NCI-H1694 treated with DMSO at 0.1 percent for 48 hours (cell line): ENCODE results near the gene AR.

ENCODE experiments used
- DNase-seq: peaks from one replicate; lab custom pipeline; 2025; lab: John Stamatoyannopoulos, UW

Gene AR, protein sequence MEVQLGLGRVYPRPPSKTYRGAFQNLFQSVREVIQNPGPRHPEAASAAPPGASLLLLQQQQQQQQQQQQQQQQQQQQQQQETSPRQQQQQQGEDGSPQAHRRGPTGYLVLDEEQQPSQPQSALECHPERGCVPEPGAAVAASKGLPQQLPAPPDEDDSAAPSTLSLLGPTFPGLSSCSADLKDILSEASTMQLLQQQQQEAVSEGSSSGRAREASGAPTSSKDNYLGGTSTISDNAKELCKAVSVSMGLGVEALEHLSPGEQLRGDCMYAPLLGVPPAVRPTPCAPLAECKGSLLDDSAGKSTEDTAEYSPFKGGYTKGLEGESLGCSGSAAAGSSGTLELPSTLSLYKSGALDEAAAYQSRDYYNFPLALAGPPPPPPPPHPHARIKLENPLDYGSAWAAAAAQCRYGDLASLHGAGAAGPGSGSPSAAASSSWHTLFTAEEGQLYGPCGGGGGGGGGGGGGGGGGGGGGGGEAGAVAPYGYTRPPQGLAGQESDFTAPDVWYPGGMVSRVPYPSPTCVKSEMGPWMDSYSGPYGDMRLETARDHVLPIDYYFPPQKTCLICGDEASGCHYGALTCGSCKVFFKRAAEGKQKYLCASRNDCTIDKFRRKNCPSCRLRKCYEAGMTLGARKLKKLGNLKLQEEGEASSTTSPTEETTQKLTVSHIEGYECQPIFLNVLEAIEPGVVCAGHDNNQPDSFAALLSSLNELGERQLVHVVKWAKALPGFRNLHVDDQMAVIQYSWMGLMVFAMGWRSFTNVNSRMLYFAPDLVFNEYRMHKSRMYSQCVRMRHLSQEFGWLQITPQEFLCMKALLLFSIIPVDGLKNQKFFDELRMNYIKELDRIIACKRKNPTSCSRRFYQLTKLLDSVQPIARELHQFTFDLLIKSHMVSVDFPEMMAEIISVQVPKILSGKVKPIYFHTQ

GRCh38 chrX:67543818-67544217 lies at the start of gene AR:
AR (plus strand) TSS chrX:67544021; CDS start chrX:67545147, 1,126 bp downstream.
- DNase-seq = no peak

GRCh38 chrX:67500617-67501016 lies 43.2 kb upstream of the AR start:
- DNase-seq = no peak

- no peak for DNase-seq
Measured at GRCh38 chrX:67503004-67503403, 40.8 kb upstream of the AR start.

- DNase-seq = no peak
Measured at GRCh38 chrX:67503453-67503852, 40.4 kb upstream of the AR start.

- no peak for DNase-seq
Measured at GRCh38 chrX:67520671-67521070, 23.1 kb upstream of the AR start.

DNA sequence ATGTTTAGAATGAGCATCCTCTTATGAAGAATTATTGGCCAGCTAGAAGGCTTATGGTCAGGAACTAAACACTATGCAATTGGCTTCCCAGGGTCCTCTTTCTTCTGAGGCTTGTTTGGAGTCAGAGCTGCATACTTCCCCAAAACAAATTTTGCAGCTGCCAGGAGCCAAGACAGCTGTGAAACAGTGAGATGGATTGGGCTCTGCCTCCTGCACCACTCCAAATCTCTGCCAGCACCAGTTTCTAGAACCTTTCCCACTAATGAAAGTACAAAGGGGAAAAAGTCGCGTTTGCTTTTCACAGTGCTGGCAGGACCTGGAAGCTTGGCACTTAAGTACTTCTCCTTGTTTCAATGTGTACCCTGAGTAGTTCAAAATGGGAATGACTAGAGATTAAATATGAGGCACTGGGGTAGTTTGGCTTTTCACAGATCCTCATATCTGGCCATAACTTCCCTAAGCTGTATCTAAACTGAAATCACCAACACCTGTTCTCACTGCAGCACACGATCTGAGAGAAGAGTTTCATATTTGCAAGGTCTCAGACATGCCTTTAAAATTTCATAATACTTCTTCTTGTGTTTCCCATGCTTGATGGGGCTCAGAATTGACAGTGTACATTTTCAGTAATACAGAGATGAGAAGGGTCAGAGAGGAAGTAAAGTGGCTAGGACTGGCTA lies 20.7 kb upstream of the AR start:
- no peak for DNase-seq

DNA sequence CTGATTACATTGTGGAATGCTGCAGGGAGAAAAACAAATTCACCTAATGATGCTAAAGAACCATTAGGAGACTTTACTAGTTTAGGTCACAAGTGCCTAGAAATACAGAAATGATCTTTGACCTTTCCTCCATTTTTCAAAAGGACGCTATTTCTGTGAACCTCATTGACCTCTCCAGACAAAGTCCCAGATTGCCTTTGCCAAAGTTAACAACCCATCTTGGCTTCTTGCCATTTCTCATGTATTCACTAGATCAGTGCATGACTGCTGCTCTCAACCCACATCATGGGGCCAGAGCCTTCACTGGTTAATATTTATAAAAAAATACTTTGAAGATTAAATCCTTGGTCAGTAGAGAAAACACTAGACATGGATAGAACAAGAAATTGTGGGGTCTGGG lies 19.9 kb upstream of the AR start:
- no peak for DNase-seq

DNA sequence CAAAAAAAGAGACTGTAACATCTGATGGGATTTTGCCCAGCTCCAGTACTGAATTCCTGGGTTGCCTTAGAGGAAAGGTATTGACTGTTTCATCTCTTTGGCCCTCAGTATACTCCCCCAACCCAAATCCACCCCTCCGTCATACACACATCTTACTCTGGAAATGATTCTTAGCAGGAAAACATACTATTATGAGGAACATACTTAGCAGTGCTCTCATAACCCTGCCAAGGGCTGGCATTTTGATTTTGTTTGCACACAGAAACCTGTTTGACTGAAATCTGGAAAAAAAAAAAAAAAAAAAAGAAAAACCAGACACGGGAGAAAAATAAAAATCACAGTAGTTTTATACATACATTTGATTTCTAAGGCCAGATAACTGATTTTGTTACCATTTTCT lies 19.4 kb upstream of the AR start:
- no peak for DNase-seq

DNA sequence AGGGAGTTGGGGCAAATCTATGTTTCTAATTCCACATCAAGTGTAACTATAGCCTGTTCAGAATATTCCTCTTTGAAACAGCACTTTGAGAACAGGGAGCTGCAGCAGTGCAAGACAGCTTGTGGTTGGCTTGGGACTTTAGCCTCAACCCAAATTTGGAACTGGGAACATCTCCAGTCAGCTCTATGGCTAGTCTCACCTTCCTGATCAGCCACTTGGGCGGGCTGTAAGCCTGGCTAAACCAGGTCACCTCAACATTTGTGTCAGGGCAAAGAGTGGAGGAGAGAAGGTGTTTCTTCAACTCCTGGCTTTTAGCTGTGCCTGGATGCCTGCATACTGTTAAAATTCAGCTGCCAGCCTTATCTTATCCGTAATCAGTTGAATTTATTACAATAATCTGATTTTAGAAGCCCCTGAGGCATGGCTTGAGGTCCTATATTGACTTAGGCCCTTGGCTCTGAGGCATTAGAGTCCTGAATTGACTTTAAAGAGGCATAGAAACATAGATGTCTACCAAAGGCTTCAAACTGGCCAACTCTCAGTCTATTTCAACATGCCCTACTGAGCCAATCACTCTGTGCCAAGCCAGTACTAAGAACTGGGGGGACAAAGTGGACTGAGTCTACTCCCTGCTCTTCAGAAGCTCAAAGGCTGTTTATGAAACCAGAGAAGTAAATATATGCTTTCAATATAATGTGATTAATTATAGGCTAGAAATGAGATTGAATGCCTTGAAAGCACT lies 18.7 kb upstream of the AR start:
- no peak for DNase-seq

DNA sequence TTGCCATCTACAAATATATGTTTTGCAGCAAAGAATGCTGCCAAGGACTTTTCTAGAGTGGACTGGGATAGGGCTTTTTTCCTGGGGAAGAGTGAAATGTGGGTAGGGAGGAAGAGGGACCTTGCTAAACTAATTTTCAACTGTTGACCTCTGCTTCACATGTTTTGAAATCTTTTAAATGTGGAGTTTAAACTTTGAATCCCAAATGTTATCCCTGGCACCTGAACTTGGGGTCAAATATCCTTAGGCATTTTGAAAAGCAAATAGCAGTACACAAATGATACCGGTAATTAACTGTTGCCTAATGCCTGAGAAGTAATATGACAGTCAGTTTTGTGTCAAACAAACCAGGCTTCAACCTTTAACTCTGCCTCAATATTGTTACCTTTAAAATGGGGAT lies 7.3 kb upstream of the AR start:
- DNase-seq = no peak

GRCh38 chrX:67538383-67538782 lies 5.4 kb upstream of the AR start:
- DNase-seq = no peak

- no peak for DNase-seq
Measured at GRCh38 chrX:67544281-67545035, 637 bp downstream of the AR start.

- no peak for DNase-seq
Measured at GRCh38 chrX:67545036-67545821, 1.4 kb downstream of the AR start.

DNA sequence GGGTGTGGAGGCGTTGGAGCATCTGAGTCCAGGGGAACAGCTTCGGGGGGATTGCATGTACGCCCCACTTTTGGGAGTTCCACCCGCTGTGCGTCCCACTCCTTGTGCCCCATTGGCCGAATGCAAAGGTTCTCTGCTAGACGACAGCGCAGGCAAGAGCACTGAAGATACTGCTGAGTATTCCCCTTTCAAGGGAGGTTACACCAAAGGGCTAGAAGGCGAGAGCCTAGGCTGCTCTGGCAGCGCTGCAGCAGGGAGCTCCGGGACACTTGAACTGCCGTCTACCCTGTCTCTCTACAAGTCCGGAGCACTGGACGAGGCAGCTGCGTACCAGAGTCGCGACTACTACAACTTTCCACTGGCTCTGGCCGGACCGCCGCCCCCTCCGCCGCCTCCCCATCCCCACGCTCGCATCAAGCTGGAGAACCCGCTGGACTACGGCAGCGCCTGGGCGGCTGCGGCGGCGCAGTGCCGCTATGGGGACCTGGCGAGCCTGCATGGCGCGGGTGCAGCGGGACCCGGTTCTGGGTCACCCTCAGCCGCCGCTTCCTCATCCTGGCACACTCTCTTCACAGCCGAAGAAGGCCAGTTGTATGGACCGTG lies 2.2 kb downstream of the AR start:
- DNase-seq = no peak

- no peak for DNase-seq
Measured at GRCh38 chrX:67546496-67547423, 2.9 kb downstream of the AR start.

- no peak for DNase-seq
Measured at GRCh38 chrX:67555578-67556203, 11.9 kb downstream of the AR start.

- no peak for DNase-seq
Measured at GRCh38 chrX:67558267-67558666, 14.4 kb downstream of the AR start.
